Heart right ventricle (tissue), 16 donors: ENCODE measurements around the gene FHOD3. TPM values are rescaled to one million over a fixed set of nuclear protein-coding genes. Genes with fewer than 3 reads are reported as not detected.

Source experiments
- ATAC-seq, 8 donors: fragments of 200-7000 bp; cut with Tn5 transposase; one replicate each; pipeline ENCODE4 v1.9.1; 2020; ENCODE audit warnings: mild to moderate bottlenecking in 8 of 8, moderate library complexity in 8 of 8, moderate number of reproducible peaks in 1 of 8
- DNase-seq, 2 donors: peaks; one replicate each; pipeline ENCODE4 v3.0.0-alpha.2; 2020
- H3K27ac ChIP-seq, 10 donors: fragments of 200-600 bp; sonication (generic) in 2 of 10; one replicate each; pipeline versions ENCODE4 v1.5.0 to v1.8.0; 2020 to 2022; ENCODE audit warnings: mild to moderate bottlenecking in 3 of 10
- H3K27me3 ChIP-seq, 7 donors: fragments of 200-600 bp; one replicate each; pipeline ENCODE4 v1.8.0; 2021 to 2022; ENCODE audit warnings: mild to moderate bottlenecking in 2 of 7
- H3K36me3 ChIP-seq, 9 donors: fragments of 200-600 bp; sonication (generic) in 1 of 9; one replicate each; pipeline versions ENCODE4 v1.5.0 to v1.8.0; 2020 to 2022; ENCODE audit warnings: mild to moderate bottlenecking in 2 of 9
- H3K4me1 ChIP-seq, 9 donors: fragments of 200-600 bp; sonication (generic) in 1 of 9; one replicate each; pipeline versions ENCODE4 v1.5.0 to v1.8.0; 2020 to 2022; ENCODE audit warnings: mild to moderate bottlenecking in 4 of 9
- H3K4me3 ChIP-seq, 10 donors: fragments of 200-600 bp; sonication (generic) in 2 of 10; one replicate each; pipeline versions ENCODE4 v1.5.0 to v1.8.0; 2020 to 2022; ENCODE audit warnings: mild to moderate bottlenecking in 7 of 10, moderate library complexity in 2 of 10
- H3K9me3 ChIP-seq, 11 donors: fragments of 200-600 bp in 10 of 11; sonication (generic) in 2 of 11; one replicate each; pipeline versions ENCODE4 v1.5.0 to v1.8.0; 2013 to 2022; ENCODE audit warnings: mild to moderate bottlenecking in 2 of 11, control low read depth in 1 of 11, moderate library complexity in 1 of 11
- WGBS, 2 donors: extraction: QIAGEN DNeasy Blood & Tissue Kit; methylation state at CpG; one replicate each; pipeline ENCODE4 v1.1.7; 2013; ENCODE audit warnings: inconsistent platforms in 1 of 2; 5-methylcytosine and 5-hydroxymethylcytosine counted together
- intact Hi-C, 10 donors: fragments of 100-400 bp; cut with DNase I; formaldehyde crosslinking; loops; one replicate each; pipeline versions ENCODE4 v1.11.1 to v1.14.2; 2022
- polyA plus RNA-seq, 2 donors: library from polyadenylated mRNA; stranded (reverse); fragments of 200-250 nt; gene quantifications; one replicate each; pipeline ENCODE4 v1.2.3, GENCODE V29; 2013
- total RNA-seq, 10 donors: library from RNA; stranded (reverse); fragmentation: NEBNext Ultra II Directional in 3 of 10; extraction: Animal tissue kit (Norgen Biotek cat#: 25700) in 3 of 10; gene quantifications; one replicate each; pipeline versions ENCODE4 v1.2.1 to v1.2.4, GENCODE V29; 2021 to 2023
- TF ChIP-seq, protein P1 (sequence below), 9 donors: fragments of 200-600 bp; sonication (generic) in 2 of 9; IDR thresholded peaks; one replicate each; pipeline versions ENCODE4 v1.5.0 to v1.8.0; 2021 to 2022; ENCODE audit warnings: antibody characterized with exemption in 9 of 9, mild to moderate bottlenecking in 5 of 9, moderate library complexity in 1 of 9
- donor health status: Arrhythmogenic right ventricular cardiomyopathy.
- donor health status: ischemic (EF 13 %, LVEDD 7.1; RV severe dilation, severe dysfunction).
- donor health status: healthy with polysubstance abuse.
- donor health status: DM: no; HTN: yes; CAD: no.
- donor health status: DM: no; HTN: no; CAD: no.
- donor health status: ischemic (EF 25% LVEDD 6.9; RV normal size, moderate dysfunction).
- donor health status: ischemic (EF 25% LVEDD 5.7; RV mildly dilated, moderate dysfunction).
- donor health status: healthy.
- donor health status: DM: yes; HTN: yes; CAD: no.
- donor health status: Ischemic cardiomyopathy.
- donor health status: ischemic (EF 35%, LVEDD 5.7; RV mildly dilated, moderate dysfunction).
- donor health status: nonischemic (EF 11% LVEDD 7.7; RV severe dilation, severe dysfunction).
- donor health status: DM: yes; HTN: yes; CAD: no.
- donor health status: PGD.
- donor health status: ischemic (EF 29% LVEDD 5.4; RV normal size, mild dysfunction).
- donor health status: nonischemic (EF 23%, LVEDD 6.1; RV moderate dilation, normal function).

Gene FHOD3
- total and polyA plus RNA-seq, 12 donors = 81.8 to 484 (median 356) TPM

- H3K4me1 ChIP-seq = peaks cover 2 to 93% (median 43%) of the 10 kb centered on the region in 9 donors
- H3K9me3 ChIP-seq = no peaks in the 10 kb centered on the region
- intact Hi-C loops = no loop called here
- TF ChIP-seq, protein P1, sequence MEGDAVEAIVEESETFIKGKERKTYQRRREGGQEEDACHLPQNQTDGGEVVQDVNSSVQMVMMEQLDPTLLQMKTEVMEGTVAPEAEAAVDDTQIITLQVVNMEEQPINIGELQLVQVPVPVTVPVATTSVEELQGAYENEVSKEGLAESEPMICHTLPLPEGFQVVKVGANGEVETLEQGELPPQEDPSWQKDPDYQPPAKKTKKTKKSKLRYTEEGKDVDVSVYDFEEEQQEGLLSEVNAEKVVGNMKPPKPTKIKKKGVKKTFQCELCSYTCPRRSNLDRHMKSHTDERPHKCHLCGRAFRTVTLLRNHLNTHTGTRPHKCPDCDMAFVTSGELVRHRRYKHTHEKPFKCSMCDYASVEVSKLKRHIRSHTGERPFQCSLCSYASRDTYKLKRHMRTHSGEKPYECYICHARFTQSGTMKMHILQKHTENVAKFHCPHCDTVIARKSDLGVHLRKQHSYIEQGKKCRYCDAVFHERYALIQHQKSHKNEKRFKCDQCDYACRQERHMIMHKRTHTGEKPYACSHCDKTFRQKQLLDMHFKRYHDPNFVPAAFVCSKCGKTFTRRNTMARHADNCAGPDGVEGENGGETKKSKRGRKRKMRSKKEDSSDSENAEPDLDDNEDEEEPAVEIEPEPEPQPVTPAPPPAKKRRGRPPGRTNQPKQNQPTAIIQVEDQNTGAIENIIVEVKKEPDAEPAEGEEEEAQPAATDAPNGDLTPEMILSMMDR (IDR thresholded peaks at IDR 0.05) = no peak
- no peak for DNase-seq
- H3K36me3 ChIP-seq = no peaks in the 10 kb centered on the region
- ATAC-seq = no peak
- no peak overlapping the region for H3K4me3 ChIP-seq
- H3K27me3 ChIP-seq = peaks cover 0 to 20% (median 6%) of the 10 kb centered on the region in 7 donors
- H3K27ac ChIP-seq = no peak overlapping the region
Observed at GRCh38 chr18:36307513-36307912, 10.0 kb downstream of the FHOD3 start.

DNA sequence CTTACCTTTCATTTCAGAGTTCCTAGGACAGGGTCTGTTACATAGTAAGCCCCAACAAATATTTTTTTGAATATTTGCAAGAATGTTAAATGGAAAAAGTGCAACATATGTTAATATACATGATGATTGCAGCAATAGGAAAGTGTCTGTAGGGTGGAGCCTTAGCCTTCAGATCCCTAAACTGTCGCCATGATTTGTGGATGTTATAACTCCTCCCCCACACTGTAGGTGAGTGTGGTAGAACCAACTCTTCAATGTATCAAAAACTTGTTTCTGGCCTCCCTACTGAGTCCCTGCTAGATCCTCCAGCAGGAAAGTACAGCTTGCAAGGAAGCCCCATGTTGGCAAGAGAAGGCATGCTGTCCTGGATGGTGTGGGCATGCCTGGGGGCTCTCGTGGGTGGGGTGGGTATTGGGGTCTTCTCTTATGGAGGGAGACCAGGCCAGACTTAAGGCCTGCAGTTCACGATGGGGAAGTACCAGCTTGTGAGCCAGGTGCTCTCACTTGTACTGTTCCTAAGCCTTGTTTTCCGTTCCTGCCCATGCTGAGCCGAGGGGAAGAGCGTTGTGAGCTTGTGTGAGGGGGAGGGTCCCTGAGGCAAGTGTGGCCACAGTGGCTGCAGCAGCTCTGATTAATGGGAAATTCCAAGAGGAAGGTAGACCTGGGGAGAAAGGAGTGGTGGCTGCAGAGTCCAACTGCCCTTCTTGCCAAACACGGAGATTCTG, 11.4 kb downstream of the FHOD3 start:
- ATAC-seq = no peak
- peaks cover 2 to 93% (median 50%) of the 10 kb centered on the region in 9 donors for H3K4me1 ChIP-seq
- 35 to 49% methylated on average over 7 of the region's 7 CpGs for WGBS, 2 donors
- H3K4me3 ChIP-seq = no peak overlapping the region
- no peak for DNase-seq
- peak overlapping the region in 6 of 10 donors; percentile 27 to 52 (median 37) for H3K27ac ChIP-seq
- TF ChIP-seq, protein P1 (IDR thresholded peaks at IDR 0.05) = no peak
- H3K27me3 ChIP-seq = peaks cover 0 to 15% (median 6%) of the 10 kb centered on the region in 7 donors
- H3K36me3 ChIP-seq = no peaks in the 10 kb centered on the region
- intact Hi-C loops = no loop called here
- H3K9me3 ChIP-seq = no peaks in the 10 kb centered on the region

DNA sequence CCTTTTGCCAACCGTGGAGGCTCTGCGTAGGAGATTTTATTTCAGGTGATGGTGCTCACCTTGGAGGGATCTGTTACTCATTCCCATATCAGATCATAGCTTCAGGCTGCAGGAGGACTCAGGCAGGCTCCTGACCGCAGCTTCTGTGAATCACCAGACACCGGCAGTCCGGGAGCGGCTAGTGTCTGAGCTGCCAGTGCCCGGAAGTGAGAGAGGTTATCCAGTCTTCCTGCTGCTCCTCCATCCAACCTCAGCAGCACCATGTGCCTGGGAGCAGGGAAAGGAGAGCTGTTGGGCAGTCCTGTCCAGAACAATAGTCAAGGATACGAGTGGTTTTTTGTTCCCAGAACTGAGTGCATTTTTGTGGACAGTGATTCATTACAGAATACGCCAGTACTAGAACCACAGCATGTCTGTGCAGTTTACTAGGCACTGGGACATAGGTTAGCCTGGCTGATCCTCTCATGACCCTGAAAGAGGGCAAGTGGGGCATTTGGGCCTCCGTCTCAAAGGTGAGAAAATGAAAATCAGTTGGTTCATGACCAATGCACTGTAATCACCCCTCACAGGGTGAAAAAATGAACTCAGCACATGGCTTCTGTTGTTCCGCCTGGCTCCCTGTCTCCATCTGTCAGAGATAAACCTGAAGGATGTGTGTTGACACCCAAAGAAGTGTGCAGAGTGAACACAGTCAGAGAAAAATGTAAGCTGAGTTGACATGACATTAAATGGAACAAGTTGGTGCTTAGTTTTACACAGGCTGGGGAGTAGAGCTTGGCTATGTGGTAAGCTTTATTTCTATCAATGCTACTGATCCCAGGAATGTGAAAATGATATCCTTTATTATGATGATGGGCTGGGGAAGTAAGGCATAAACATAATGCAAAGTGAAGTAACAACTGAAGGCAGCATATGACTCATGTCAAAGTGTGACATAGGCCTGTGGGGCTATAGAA, 12.2 kb downstream of the FHOD3 start:
- peaks cover 2 to 92% (median 56%) of the 10 kb centered on the region in 9 donors for H3K4me1 ChIP-seq
- DNase-seq (no peak), ATAC-seq (peak; percentile 13 to 77 (median 46))
- intact Hi-C loops = no loop called here
- H3K27me3 ChIP-seq = peaks cover 0 to 15% (median 6%) of the 10 kb centered on the region in 7 donors
- 20 to 25% methylated on average over 11 of the region's 11 CpGs for WGBS, 2 donors
- H3K36me3 ChIP-seq = no peaks in the 10 kb centered on the region
- no peak overlapping the region for H3K4me3 ChIP-seq
- H3K27ac ChIP-seq = peak overlapping the region in 7 of 10 donors; percentile 27 to 52 (median 33)
- TF ChIP-seq, protein P1 (IDR thresholded peaks at IDR 0.05) = no peak
- H3K9me3 ChIP-seq = no peaks in the 10 kb centered on the region

- Histone ChIP-seq H3K4me1 (peaks cover 0 to 97% (median 52%) of the 10 kb centered on the region in 9 donors), H3K9me3 (no peaks in the 10 kb centered on the region), H3K27me3 (peaks cover 0 to 15% (median 6%) of the 10 kb centered on the region in 7 donors), H3K27ac (no peak overlapping the region), H3K36me3 (no peaks in the 10 kb centered on the region), H3K4me3 (no peak overlapping the region)
- WGBS, 2 donors = 69 to 72% methylated on average over 5 of the region's 5 CpGs
- TF ChIP-seq, protein P1 (IDR thresholded peaks at IDR 0.05) = no peak
- intact Hi-C loops = no loop called here
- ATAC-seq (no peak), DNase-seq (no peak)
Observed at GRCh38 chr18:36311026-36311570, 13.6 kb downstream of the FHOD3 start.
